HG02973 (cell line): ENCODE measurements around the gene MYO10.
"Not testable (repeated sequence)": the region's sequence is repeated elsewhere in the genome, so short reads cannot be mapped to it uniquely, and the experiment has no call there.

ENCODE experiments used
- ATAC-seq: cut with Tn5 transposase; IDR thresholded peaks from one replicate; pipeline ENCODE4 v1.9.1; 2021; ENCODE audit warnings: moderate library complexity; ENCODE audit not compliant: unreplicated experiment

MYO10 gene

DNA sequence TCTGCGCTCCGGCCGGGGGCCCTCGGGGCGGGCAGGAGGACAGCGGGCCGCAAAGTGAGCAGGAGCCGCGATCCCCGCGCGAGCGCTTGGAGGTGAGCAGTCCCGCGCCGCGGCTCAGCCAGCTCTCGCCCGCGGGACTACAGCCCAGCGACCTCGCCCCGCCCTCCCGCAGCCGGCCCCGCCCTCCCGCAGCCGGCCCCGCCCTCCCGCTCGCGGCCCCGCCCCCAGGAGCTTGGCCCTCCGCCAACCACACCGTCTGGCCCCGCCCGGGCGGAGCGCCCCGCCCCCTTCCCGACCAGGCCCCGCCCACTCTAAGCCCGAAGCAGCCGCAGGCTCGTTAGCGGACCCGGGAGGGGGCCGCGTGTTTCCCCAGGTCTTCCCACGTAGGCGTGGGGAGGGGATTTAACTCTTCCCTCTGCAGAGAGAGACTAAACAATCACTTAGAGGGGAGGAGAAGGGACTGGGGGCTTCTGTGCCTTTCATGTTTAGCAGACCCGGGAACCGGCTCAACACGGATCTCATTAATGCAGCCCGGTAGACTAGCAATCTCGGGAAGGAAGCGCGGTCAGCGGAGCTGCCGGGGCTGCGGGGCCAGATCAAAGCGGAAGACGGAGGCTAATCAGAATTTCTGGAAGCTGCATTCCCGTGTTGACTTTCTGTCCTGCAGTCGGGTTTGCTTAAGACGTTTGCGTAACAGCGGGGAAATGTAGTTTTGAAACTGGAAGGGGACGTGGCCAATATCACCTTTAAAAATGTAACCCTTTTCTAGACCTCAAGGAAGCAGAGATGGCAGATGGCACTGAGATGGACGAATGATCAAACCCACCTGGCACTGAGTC, at the start of gene MYO10:
Gene MYO10, minus strand, starts transcription at position 139 of the 839 bp plus-strand sequence. CDS start 480 bp downstream, outside the sequence.
- ATAC-seq: peak; percentile 61

DNA sequence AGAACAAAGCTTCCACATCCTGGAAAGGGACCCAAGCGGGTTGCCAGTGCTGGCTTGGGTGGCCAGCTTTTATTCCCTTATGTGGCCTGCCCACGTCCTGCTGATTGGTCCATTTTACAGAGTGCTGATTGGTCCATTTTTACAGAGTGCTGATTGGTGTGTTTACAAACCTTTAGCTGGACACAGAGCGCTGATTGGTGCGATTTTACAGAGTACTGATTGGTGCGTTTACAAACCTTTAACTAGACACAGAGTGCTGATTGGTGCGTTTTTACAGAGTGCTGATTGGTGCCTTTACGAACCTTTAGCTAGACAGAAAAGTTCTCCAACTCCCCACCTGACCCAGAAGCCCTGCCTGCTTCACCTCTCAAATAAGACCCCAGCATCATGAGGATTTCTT, 49.2 kb upstream of the MYO10 start:
- not testable (repeated sequence) for ATAC-seq

DNA sequence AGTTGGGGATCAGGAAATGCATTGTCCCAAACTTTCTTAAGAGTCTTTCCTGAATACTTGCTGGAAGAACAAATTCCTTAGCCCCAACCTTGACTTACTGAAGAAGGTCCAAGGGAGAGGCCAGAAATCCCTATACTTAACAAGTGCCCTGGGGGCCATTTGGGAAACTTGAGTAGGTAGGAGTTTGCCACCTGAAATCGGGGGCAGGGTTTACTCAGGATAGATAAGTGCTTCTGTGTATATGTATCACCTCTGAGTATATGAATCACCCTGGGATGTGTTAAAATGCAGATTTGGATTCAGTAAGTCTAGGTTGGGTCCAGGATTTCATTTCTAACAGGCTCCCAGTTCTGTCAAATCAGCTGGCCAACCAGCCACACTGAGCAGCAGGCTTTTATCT, 47.9 kb upstream of the MYO10 start:
- no peak for ATAC-seq

DNA sequence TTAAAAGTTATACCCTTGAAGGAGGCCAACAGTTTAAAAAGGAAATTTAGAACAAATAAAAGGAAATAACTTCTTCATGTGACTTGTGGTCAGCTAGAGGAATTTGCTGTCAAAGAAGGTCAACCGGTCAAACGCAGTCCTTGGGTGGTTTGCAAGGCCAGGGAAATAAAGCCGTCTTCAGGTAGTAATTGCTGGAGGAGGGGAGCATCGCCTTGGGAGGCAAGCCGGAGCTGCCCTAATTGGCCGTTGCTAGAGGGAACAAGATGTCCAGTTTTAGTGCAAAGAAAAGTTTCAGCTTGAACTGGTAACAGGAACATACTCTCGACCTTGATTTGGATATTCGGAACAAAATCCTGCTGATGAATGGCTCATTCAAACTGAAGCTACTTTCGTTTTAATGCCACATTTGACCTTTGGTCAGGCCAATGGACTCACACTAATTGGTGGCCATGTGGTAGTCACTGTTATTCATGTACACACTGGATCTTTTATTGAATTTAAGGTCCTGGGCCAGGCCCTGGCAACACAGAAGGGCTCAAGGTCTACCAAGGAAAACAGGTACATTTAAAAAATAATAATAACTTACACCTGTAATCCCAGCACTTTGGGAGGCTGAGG, 47.0 kb upstream of the MYO10 start:
- ATAC-seq: no peak

DNA sequence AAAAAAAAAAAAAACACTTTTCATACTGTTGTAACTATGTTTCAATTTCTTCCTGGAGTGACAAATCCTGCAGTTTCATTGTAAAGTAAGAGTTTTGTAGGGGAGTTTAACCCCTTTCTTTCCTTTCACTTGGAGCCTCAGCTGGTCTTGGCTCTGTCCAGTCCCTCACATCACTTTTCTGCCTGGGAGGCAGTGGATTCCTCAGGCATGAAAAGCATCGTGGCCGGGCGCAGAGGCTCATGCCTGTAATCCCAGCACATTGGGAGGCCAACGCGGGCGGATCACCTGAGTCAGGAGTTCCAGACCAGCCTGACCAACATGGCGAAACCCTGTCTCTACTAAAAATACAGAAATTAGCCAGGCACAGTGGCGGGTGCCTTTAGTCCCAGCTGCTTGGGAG, 45.6 kb upstream of the MYO10 start:
- no peak for ATAC-seq

DNA sequence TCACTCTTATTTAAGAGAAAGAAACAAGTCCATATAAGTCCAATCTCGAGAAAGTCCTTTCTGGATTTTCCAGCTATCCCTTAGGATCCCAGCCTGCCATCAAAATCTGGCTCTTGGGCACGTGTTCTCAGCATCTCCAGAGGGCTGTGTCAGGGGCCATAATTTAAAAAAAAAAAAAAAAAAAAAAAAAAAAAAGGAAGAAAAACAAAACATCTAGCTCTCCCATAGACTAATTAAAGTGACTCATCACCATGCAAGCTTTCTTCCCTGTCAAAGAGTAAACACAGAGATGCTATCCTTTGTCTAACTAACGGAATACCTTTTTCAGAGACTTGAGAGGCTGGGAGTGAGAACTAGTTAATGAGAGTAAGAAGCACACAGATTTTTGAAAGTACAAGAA, 44.9 kb upstream of the MYO10 start:
- no peak for ATAC-seq

DNA sequence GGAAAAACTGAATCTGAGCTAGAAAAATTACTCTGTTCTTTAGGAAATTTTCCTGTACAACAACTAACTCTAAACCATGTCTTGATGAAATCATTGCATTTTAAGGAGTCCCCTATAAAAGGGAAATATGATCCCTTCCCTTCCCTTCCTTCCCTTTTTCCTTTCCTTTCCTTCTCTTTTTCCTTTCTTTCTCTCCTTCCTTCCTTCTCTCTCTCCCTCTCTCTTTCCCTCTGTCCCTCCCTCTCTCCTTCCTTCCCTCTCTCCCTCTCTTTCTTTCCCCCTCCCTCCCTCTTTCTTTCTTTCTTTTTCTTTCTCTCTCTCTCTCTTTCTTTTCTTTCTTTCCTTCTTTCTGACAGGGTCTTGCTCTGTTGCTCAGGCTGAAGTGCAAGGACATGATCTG, 42.2 kb upstream of the MYO10 start:
- ATAC-seq: no peak

DNA sequence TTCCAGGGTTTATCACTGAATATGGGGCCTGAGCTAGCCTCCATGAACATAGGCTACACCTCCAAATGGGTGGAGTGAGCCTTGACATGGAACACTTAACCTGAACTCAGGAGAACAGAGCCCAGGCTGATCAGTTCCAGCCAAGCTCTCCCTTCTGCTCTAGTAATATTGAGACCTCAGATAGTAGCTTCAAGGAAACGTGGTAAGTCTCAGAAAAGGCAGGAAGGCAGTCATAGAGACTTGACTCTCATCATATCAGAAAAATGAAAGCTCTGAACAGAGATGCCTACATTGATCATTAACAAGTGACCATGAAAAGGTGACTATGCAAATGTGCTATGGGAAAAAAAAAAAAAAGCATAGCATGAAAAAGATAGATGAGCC, 40.5 kb upstream of the MYO10 start:
- peak; percentile 82 for ATAC-seq

DNA sequence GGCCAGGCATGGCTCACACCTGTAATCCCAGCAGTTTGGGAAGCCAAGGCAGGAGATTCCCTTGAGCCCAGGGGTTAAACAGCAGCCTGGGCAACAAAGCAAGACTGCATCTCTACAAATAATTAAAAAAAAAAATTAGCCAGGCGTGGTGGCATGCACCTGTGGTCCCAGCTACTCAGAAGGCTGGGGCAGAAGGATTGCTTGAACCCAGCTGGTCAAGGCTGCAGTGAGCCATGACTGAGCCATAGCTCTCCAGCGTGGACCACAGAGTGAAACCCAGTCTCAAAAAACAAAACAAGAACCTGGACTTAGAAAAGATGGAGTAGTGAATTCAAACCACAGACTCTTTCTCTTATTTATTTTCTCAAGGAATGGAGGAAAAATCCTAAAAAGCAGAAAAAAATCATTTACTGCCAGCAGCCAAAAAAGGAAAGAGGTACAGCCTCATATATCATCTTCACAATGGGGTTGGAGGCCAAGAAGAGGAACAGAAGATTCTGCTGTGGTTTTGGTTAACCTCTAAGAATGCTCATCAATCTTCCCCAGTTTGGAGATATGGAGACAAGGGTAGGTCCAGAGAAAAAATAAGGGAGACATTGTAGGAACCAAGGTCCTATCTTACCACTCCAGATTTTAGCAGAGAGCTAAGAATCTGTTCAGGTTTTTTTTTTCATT, 40.0 kb upstream of the MYO10 start:
- peak; percentile 81 for ATAC-seq

DNA sequence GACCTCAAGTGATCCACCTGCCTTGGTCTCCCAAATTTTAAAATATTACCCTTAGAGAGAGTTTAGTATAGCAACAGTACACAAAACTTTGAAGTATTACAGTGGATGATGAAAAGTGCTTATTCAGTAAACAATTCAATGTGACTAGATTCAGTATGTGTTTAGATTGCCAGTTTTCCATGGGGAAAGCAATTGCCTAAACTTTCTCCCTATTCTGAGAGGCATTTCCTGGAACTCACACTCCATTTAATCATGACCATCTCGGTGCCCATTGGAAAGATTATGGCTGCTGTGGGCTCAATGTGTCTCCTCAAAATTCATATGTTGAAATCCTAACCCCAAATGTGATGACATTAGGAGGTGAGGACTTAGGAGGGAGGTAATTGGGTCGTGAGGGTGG, 38.9 kb upstream of the MYO10 start:
- no peak for ATAC-seq

DNA sequence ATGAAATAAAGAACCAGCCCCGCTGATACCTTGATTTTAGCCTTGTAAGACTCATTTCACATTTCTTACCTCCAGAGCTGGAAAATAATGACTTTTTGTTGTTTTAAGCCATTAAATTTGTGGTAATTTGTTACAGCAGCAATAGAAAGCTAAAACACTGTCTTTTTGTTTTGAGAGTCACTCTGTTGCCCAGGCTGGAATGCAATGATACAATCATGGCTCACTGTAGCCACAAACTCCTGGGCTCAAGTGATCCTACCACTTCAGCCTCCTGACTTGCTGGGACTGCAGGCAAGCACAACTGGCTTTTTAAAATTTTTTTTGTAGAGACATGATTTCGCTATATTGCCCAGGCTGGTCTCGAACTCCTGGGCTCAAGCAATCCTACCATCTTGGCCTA, 34.7 kb upstream of the MYO10 start:
- ATAC-seq: no peak

DNA sequence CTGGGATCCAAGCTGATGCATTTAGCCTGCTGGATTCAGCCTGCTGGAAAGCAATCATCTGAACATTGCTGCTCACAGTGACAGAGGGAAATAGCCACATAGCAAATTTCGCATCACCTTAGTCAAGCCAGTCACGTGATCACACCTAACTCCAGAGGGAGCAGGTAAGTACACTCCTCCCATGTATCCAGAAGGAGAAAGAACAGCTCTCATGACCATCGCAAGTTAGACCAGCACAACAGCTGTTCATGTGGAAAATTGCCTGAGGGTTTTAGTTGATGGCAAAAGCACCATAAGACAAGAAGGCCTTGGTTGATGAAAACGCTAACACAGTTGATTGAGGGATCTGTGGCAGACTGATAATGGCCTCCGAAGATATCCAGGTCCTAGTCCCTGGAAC, 34.2 kb upstream of the MYO10 start:
- no peak for ATAC-seq

DNA sequence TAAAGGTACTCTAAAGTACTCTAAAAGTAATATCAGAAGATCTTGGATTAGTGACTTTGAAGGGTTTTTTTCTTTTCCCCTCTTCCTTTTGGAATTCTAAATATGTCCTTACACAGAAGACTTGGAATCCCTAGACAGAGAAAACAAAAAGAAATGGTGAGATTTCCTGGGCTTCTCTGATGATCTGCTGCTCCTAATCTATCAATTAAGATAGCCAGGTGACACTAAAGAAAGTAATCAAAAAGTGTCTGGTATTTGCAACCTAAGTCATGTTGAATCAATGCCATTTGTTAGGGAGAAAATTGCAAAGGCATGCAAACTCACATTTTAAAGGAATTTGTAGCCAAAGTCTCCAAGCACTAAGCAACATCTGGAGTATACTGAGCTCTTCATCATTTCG, 29.5 kb upstream of the MYO10 start:
- no peak for ATAC-seq

DNA sequence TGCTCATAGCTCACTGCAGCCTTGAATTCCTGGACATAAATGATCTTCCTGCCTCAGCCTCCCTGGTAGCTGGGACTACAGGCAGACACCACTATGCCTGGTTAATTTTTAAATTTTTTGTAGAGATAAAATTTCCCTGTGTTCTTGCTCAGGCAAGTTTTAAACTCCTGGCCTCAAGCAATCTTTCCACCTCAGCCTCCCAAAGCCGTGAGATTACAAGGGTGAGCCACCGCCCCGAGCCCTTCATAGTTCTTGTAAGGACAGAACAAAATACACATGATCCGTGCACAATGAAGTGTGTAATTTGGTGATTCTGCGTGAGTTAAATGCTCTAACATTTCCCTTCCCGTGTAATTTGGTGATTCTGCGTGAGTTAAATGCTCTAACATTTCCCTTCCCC, 27.7 kb upstream of the MYO10 start:
- no peak for ATAC-seq

DNA sequence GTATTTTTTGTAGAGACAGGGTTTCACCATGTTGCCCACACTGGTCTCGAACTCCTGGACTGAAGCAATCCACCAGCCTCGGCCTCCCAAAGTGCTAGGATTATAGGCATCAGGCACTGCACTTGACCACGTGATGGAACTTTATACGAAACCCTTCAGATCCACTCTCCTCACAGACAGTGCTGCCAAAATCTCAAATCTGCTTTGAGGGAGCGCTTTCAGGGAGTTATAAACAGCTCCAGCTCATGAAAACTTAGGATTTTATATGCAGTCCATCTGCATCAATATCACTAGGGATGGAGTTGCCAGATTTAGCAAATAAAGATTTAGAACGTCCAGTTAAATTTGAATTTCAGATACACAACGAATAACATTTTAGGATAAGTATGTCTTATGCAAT, 25.0 kb upstream of the MYO10 start:
- ATAC-seq: no peak

DNA sequence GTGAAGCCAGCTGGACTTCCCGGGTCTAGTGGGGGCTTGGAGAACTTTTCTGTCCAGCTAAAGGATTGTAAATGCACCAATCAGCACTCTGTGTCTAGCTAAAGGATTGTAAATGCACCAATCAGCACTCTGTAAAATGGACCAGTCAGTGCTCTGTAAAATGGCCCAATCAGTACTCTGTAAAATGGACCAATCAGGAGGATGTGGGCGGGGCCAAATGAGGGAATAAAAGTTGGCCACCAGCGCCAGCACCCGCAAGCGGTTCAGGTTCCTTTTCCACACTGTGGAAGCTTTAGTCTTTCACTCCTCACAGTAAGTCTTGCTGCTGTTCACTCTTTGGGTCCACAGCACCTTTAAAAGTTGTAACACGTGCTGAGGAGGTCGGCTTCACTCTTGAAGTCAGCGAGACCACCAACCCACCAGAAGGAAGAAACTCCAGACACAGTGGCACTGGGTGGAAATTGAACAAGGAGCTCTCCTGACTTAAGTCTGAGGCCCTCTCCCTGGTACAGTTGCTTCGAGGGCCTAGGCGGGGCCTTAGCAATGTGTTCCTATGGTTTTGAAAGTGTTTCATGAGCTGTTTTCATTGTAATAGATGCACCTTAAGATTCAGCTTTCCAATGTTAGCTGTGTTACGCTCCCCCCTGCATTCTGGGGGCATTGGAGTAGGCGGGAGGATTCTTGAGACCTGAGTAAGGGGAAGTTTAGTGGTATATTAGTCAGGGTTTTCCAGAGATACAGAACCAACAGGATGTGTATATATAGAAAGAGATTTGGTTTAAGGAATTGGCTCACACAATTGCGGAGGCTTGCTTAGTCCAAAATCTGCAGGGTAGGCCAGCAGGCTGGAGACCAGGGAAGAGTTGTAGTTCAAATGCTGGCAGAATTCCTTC, 21.5 kb upstream of the MYO10 start:
- ATAC-seq: no peak

DNA sequence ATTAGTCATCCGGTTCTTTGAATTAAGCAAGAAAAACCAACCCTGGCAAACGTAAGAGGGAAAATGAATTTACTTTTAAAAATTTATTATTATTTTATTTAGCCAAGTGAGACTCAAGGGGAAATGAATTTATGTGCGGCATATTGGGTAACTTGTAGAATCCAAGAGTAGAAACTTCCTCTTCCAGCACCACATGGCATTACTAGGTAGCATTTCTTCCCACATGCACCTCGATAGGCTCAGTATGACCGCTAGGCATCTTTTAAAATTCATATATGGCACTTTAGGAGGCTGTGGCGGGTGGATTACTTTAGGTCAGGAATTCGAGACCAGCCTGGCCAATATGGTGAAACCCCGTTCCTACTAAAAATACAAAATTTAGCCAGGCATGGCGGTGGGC, 17.6 kb upstream of the MYO10 start:
- ATAC-seq: no peak

DNA sequence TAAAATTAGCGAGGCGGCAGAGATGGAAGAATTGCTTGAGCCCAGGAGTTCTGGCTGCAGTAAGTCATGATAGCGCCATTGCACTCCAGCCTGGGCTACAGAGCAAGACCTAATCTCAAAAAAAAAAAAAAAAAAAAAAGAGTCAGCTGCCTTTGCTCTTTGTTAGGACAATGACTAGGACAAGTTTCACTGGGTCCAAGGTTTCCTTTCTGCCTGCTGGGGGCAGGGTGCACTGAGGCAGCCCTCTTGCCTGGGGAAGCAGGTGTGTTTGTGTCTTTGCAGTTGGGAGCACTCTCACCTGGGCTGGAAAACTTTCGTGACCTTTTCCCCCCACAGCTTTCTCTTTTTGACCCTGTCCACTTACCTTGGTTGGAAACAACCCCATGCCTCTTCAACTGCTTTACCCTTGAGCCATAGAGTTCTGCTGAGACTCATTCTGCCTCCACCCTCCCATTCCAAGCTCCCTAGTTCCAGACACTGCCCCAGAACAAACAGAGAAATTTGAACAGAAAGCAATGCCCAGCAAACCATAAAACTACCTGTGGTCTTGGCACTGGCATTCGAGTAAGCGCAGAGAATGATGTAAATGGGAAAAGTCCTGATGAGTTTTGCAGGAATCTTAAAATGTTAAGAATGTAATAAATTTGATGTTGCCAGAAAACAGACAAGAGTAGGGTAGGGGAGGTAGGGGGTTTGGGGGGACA, 17.0 kb upstream of the MYO10 start:
- no peak for ATAC-seq

DNA sequence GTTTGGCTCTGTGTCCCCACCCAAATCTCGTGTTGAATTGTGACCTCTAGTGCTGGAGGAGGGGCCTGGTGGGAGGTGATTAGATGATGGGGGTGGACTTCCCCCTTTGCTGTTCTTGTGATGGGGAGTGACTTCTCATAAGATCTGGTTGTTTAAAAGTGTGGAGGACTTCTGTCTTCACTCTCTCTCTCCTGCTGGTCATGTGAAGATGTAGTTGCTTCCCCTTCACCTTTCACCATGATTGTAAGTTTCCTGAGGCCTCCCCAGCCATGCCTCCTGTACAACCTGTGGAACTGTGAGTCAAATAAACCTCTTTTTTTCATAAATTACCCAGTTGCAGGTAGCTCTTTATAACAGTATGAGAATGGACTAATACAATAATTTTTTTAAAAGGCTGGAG, 10.6 kb upstream of the MYO10 start:
- no peak for ATAC-seq

DNA sequence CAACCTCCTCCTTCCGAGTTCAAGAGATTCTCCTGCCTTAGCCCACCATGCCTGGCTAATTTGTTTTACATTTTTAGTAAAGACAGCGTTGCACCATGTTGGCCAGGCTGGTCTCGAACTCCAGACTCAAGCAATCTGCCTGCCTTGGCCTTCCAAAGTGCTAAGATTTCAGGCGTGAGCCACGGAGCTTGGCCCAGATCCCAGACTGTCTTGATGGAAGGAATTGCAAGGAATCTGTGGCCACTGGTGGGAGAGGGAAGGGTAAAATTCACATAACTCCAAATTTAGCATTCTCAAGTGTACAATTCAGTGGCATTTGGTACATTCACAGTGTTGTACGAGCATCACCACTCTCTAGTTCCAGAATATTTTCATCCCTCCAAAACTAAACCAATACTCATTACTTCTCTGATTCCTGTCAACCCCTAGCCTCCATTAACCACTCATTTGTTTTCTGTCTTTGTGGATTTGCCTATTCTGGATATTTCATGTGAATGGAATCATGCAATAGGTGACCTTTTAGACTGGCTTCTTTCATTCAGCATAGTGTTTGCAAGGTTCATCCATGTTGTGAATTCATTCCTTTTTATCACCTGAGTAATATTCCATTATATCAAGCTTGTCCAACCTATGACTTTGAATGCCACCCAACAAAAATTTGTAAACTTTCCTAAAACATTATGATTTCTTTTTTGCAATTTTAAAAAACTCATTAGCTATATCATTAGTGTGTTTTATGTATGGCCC, 8.9 kb upstream of the MYO10 start:
- ATAC-seq: no peak
